ENCODE measurements around the gene CALD1.

CALD1 gene

GRCh38 chr7:134778941-134779740 is at the start of gene CALD1:
TSS of gene CALD1 (plus strand) at chr7:134779634. CDS start at chr7:134867734, 88,100 bp downstream.
- no peak for DNase-seq

- no peak for DNase-seq
Measured at GRCh38 chr7:134729895-134730294, 49.5 kb upstream of the CALD1 start.

DNA sequence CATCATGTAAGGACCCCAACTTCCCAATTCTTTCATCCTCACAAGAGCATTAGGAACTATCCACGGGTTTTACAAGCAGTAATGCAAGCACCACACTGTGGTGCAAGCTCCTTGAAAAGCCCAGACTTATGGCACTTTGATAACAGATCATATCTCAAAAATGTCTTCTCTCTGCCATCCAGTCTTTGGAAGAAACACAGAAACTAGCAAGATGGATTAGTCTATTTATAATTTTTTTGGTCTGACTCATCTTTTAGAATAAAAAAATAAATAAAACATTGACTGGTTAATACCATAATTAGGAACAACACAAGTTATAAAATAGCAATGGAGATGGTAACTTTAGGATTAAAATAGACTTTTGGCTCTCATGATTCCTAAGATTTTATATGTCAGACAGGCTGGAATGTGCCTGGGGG is 49.0 kb upstream of the CALD1 start:
- DNase-seq = no peak

GRCh38 chr7:134731616-134732015 is 47.8 kb upstream of the CALD1 start:
- DNase-seq = no peak

DNA sequence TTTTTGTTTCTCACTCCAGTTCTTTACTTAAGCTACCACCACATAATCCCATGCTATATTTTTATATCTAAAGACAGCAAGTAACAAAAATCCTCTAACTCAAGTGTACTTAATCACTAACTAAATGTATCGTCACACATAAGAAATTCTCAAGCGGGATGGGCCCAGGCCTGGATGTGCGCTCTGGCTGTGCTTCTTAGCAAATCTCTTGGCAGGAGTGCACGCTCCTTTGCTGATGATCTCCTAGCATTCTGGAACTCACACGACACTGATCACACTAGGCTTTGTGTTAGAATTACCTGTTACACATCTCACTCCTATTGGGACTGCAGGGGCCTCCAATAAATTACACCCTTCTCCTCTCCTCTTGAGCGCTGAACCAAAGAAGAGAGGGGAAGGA is 46.7 kb upstream of the CALD1 start:
- DNase-seq = no peak

GRCh38 chr7:134736381-134736780 is 43.1 kb upstream of the CALD1 start:
- DNase-seq = no peak

- no peak for DNase-seq
Measured at GRCh38 chr7:134737566-134738345, 41.7 kb upstream of the CALD1 start.

- no peak for DNase-seq
Measured at GRCh38 chr7:134739362-134739761, 40.1 kb upstream of the CALD1 start.

GRCh38 chr7:134740376-134740775 is 39.1 kb upstream of the CALD1 start:
- no peak for DNase-seq

GRCh38 chr7:134741907-134742635 is 37.4 kb upstream of the CALD1 start:
- DNase-seq = no peak

DNA sequence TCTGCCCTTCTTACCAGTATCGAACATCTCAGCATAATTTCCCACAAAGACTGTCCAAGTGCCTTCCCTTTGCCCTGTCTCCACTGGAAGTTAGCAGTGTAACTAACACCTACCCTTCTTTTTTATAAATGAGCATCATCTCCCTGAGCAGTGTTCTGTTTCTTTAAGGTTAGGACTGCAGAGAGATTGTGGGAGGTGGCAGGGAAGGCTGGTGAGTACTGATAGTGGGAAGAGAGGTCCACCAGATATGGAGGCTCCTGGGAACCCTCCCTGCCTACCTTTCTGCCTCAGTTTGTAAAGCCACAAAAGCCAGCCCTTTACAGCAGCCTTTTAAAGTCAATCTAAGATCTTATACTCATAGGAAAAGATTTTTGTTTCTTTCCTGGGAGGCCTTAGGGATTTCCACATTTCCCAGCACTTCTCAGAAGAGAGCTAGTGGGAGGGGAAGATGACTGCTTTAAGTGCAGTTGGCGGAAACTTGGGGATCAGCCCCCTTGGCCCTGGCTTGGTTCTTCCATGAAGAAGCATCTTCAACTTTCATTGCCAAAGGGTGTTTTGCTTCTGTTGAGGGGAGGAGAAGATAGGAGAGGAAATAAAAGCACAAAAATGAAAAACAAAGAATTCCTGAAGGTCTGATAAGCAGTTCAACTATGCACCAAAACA is 36.6 kb upstream of the CALD1 start:
- DNase-seq = no peak

- DNase-seq = no peak
Measured at GRCh38 chr7:134744569-134744968, 34.9 kb upstream of the CALD1 start.

- DNase-seq = no peak
Measured at GRCh38 chr7:134747326-134747725, 32.1 kb upstream of the CALD1 start.

- DNase-seq = no peak
Measured at GRCh38 chr7:134750083-134751062, 29.1 kb upstream of the CALD1 start.

DNA sequence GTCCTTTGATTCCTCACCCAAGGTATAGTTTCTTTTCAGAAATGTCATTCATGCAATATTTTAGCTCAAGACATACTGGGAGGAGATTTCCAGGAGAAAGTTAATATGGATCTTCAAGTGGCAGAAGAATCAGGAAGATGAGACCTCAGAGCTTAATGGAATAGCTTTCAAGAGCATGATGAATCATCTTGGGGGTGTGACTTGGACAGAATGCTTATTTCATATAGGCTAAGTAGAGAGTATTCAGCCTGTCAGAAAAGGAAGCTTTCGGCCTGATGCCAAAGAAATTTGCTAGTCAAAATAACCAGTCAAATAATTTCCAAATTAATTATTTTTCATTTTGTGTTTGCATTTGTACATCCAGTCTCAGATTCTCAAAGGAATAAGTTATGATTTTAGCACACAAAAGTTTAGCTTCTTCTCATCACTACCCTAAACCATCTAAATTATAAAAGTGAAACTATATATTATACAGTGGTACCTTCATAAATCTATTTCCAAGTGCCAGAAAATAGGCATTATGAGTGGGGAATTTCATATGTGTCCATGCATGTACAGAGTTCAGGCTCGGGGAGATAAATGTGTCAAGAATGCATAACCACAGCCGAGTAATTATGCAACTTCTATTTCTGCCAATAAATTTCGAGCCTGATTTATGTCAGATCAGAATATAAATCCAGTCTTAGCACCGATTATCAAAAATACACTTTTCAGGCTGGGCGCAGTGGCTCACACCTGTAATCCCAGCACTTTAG is 27.3 kb upstream of the CALD1 start:
- DNase-seq = no peak

GRCh38 chr7:134755422-134756022 is 23.9 kb upstream of the CALD1 start:
- no peak for DNase-seq

- no peak for DNase-seq
Measured at GRCh38 chr7:134757938-134758337, 21.5 kb upstream of the CALD1 start.

DNA sequence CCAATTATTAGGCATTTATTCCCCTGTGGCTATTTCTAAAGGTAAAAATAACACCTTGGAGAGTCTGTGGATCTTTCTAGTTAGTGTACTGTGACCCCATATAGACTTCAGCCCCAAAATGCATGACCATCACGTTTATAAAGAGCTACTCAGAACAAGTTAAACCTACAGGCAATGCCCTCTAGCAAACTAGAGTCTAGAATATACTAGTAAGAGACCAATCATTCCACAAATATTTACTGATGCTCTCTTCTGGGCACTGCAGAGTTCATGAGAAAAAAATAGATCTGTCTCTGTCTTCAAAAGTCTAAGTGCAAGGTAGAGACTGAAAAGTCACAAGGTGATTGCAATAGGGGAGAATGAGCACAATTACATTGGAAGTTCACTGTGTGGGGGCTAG is 20.5 kb upstream of the CALD1 start:
- DNase-seq = no peak

GRCh38 chr7:134761266-134761665 is 18.2 kb upstream of the CALD1 start:
- DNase-seq = no peak

DNA sequence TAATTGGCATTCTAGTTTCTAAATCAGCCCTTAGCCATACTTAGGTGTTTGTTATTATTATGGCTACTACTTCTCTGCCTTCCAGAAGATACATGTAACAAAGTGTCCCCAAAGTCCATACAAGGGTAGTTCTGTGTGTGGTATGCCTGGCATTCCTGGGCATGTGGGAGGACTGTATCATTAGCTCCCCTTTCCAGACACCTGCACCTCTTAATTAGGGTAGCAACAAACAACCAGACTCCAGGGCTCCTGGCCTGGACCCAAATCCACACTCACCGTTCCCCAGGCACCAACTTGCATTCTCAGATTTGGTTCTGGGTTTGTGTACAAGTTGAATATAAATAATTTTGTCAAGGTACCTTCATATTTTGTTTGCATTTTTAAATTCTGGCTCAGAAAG is 15.5 kb upstream of the CALD1 start:
- no peak for DNase-seq

DNA sequence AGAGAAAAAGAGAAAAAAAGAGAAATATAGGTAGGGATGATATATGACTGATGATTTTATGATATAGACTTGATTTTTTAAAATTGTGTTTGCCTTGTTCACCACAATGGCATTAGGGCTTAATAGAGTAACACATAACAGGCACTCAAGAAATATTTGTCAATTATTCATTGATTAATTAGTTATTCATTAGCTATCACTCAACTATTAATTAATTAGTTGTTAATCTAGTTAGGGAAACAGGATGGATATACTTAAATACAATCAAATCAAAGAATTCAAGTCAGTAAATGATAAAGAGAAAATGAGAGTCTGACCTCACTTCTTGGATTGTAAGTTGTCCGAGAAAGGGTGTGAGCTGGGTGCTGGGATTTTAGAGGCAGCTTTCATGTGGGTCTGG is 15.1 kb upstream of the CALD1 start:
- DNase-seq = no peak

Measured in NCI-H1105 (cell line).